Neural cell (in vitro differentiated cells): ENCODE data around the gene TRMT11. TPM values are rescaled to one million over a fixed set of nuclear protein-coding genes. Genes with fewer than 3 reads are reported as not detected.
"Not testable (repeated sequence)": the region's sequence is repeated elsewhere in the genome, so short reads cannot be mapped to it uniquely, and the experiment has no call there.

Experiments
- H2AFZ ChIP-seq: fragments of 200-600, 300-800 bp; sonication (generic), shearing (Covaris generic); 2 replicates; pipeline ENCODE4 v1.6.0; 2014; ENCODE audit warnings: low read depth, mild to moderate bottlenecking, antibody characterized with exemption, low read length, moderate library complexity
- H3F3A ChIP-seq: fragments of 200-600 bp; shearing (Covaris generic); 2 replicates; pipeline ENCODE4 v1.6.1; 2016; ENCODE audit warnings: mild to moderate bottlenecking, moderate library complexity, mixed read lengths, antibody characterized with exemption, low read length; ENCODE audit not compliant: insufficient read depth, poor library complexity, severe bottlenecking
- H3K27ac ChIP-seq: fragments of 200-600, 300-800 bp; sonication (generic), shearing (Covaris generic); 2 replicates; pipeline ENCODE4 v1.5.1; 2014; ENCODE audit warnings: mild to moderate bottlenecking, low read length, moderate library complexity
- H3K27me3 ChIP-seq: fragments of 300-800, 200-600 bp; sonication (generic), shearing (Covaris generic); 2 replicates; pipeline ENCODE4 v1.6.0; 2014; ENCODE audit warnings: mild to moderate bottlenecking, low read depth, low read length, moderate library complexity; ENCODE audit not compliant: insufficient read depth
- H3K36me3 ChIP-seq: fragments of 300-800, 200-600 bp; sonication (generic), shearing (Covaris generic); 2 replicates; pipeline ENCODE4 v1.5.1; 2014; ENCODE audit warnings: mild to moderate bottlenecking, antibody characterized with exemption, low read length, moderate library complexity; ENCODE audit not compliant: insufficient read depth
- H3K4me2 ChIP-seq: fragments of 300-800, 200-600 bp; sonication (generic), shearing (Covaris generic); 2 replicates; pipeline ENCODE4 v1.6.0; 2014; ENCODE audit warnings: mild to moderate bottlenecking, low read length
- H3K4me3 ChIP-seq: fragments of 300-800, 200-600 bp; sonication (generic), shearing (Covaris generic); 2 replicates; pipeline ENCODE4 v1.5.1; 2014; ENCODE audit warnings: mild to moderate bottlenecking, low read length, moderate library complexity
- H3K79me2 ChIP-seq: fragments of 200-600 bp; shearing (Covaris generic); replicated peaks from 2 replicates; pipeline ENCODE4 v1.6.0; 2014; ENCODE audit warnings: mild to moderate bottlenecking, low read length, moderate library complexity; ENCODE audit not compliant: insufficient read depth
- H3K9ac ChIP-seq: fragments of 300-800, 200-600 bp; sonication (generic), shearing (Covaris generic); 2 replicates; pipeline ENCODE4 v1.6.1; 2016; ENCODE audit warnings: mild to moderate bottlenecking, low read length, mixed read lengths
- H3K9me2 ChIP-seq: fragments of 200-600 bp; shearing (Covaris generic); 2 replicates; pipeline ENCODE4 v1.6.1; 2016; ENCODE audit warnings: mild to moderate bottlenecking, low read length, mixed read lengths; ENCODE audit not compliant: insufficient read depth
- H3K9me3 ChIP-seq: fragments of 200-600, 300-800 bp; sonication (generic), shearing (Covaris generic); 2 replicates; pipeline ENCODE4 v1.6.1; 2016; ENCODE audit warnings: mild to moderate bottlenecking, mixed run types, low read length, moderate library complexity, mixed read lengths
- H4K20me1 ChIP-seq: fragments of 200-600 bp; shearing (Covaris generic); 2 replicates; pipeline ENCODE4 v1.6.1; 2016; ENCODE audit warnings: mild to moderate bottlenecking, mixed run types; ENCODE audit not compliant: insufficient read depth
- CTCF ChIP-seq: fragments of 450-650 bp; IDR thresholded peaks from 2 replicates; pipeline ENCODE4 v1.5.1; 2014; ENCODE audit warnings: antibody characterized with exemption, mild to moderate bottlenecking, moderate library complexity; ENCODE audit not compliant: poor library complexity, severe bottlenecking
- EP300 ChIP-seq: fragments of 450-650 bp; conservative IDR thresholded peaks from 2 replicates; pipeline ENCODE4 v1.6.1; 2014; ENCODE audit warnings: antibody characterized with exemption, mild to moderate bottlenecking, moderate library complexity; ENCODE audit not compliant: poor library complexity, severe bottlenecking
- EZH2 ChIP-seq: fragments of 200-600, 300-800 bp; shearing (Covaris generic), sonication (generic); IDR thresholded peaks from 2 replicates; pipeline ENCODE4 v1.6.1; 2014; ENCODE audit warnings: antibody characterized with exemption, low read length, borderline replicate concordance, mild to moderate bottlenecking; ENCODE audit not compliant: insufficient read depth, poor library complexity, severe bottlenecking
- MXI1 ChIP-seq: fragments of 450-650 bp; conservative IDR thresholded peaks from 2 replicates; pipeline ENCODE4 v1.6.1; 2014; ENCODE audit warnings: antibody characterized with exemption, mild to moderate bottlenecking; ENCODE audit not compliant: poor library complexity, severe bottlenecking
- POLR2AphosphoS5 ChIP-seq: IDR thresholded peaks from 2 replicates; pipeline ENCODE4 v1.6.1; 2012
- RAD21 ChIP-seq: fragments of 450-650 bp; conservative IDR thresholded peaks from 2 replicates; pipeline ENCODE4 v1.6.1; 2014; ENCODE audit warnings: antibody characterized with exemption, mild to moderate bottlenecking, moderate library complexity
- SMC3 ChIP-seq: fragments of 450-650 bp; conservative IDR thresholded peaks from 2 replicates; pipeline ENCODE4 v1.6.1; 2014; ENCODE audit warnings: antibody characterized with exemption, mild to moderate bottlenecking, moderate library complexity; ENCODE audit not compliant: poor library complexity
- TAF1 ChIP-seq: IDR thresholded peaks from 2 replicates; pipeline ENCODE4 v1.6.1; 2012; ENCODE audit warnings: low read depth
- polyA plus RNA-seq: library from polyadenylated mRNA; depleted of rRNA; stranded (reverse); fragments of >200 nt; gene quantifications from 2 replicates; pipeline ENCODE4 v1.2.3, GENCODE V29; 2014
- TF ChIP-seq, protein P1 (sequence below): IDR thresholded peaks from 2 replicates; pipeline ENCODE4 v1.6.1; 2012; ENCODE audit warnings: borderline replicate concordance

TRMT11 gene
- polyA plus RNA-seq, 1 donor from 2014 or later: 37.6 TPM

DNA sequence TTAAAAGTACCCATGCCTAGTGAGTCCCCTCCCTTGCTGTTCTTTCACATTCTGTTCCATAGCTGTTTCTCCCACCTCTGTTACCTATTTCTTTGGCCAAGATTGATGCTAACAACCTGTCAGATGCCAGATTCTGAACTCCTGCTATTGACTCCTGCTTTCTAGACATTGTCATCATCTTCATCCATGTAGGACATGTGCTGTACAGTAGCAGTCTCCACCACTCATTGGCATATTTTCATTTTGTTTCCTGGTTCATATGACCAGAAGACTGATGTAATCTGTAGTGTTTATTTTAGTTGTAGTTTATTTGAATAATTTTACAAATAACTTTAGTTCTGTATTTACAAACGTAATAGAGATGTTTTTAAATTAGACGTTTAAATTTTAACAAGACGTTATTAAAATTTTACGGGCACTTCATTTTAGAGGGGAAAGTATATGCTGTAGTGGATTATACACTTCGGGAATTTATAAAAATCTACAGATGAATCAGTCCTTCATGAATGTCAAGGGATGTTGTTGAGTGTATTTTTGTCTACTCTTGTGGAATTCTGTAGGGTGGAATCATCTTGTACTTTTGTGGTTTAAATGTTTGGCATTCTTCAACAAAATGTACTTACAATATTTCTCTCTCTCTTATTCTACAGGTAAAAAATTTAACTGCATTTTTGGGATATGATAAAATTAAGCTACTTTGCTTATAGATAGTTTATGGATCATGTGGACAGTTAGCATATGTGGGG is 34.1 kb downstream of the TRMT11 start:
- H3K9ac ChIP-seq: no peak overlapping the region
- peaks cover 4% of the 10 kb centered on the region for H3K36me3 ChIP-seq
- H3K27ac ChIP-seq: no peak overlapping the region
- H3K79me2 ChIP-seq: no peaks in the 10 kb centered on the region
- H3F3A ChIP-seq: no peaks in the 10 kb centered on the region
- H3K9me2 ChIP-seq: no peaks in the 10 kb centered on the region
- no peaks in the 10 kb centered on the region for H3K9me3 ChIP-seq
- no peaks in the 10 kb centered on the region for H4K20me1 ChIP-seq
- no peak for TF ChIP-seq SMC3
- no peak for TF ChIP-seq MXI1
- no peaks in the 10 kb centered on the region for H3K27me3 ChIP-seq
- no peak overlapping the region for H3K4me2 ChIP-seq
- no peak overlapping the region for H3K4me3 ChIP-seq
- no peak overlapping the region for H2AFZ ChIP-seq

DNA sequence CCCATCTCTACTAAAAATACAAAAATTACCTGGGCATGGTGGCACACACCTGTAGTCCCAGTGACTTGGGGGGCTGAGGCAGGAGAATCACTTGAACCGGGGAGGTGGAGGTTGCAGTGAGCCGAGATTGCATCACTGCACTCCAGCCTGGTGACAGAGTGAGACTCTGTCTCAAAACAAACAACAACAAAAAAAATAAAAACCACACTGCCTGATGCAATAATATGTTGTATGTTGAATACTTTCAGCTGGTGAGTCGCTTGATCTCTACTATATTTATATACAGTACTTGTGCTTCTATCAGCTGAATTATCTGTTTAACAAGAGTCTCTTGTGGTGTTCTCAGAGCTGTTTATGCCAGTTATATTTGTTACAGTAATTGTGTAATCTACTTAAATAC is 37.1 kb downstream of the TRMT11 start:
- not testable (repeated sequence) for H3K9ac ChIP-seq, H3K9me2 ChIP-seq, H3K79me2 ChIP-seq, H3K4me2 ChIP-seq, H2AFZ ChIP-seq, H3F3A ChIP-seq, H3K4me3 ChIP-seq, H4K20me1 ChIP-seq, H3K36me3 ChIP-seq, H3K27ac ChIP-seq, H3K27me3 ChIP-seq, H3K9me3 ChIP-seq

- H3F3A ChIP-seq: no peaks in the 10 kb centered on the region
- TF ChIP-seq RAD21 (no peak), EP300 (no peak), SMC3 (no peak), POLR2AphosphoS5 (no peak), CTCF (no peak), MXI1 (no peak), EZH2 (no peak), TAF1 (no peak)
- TF ChIP-seq, protein P1, sequence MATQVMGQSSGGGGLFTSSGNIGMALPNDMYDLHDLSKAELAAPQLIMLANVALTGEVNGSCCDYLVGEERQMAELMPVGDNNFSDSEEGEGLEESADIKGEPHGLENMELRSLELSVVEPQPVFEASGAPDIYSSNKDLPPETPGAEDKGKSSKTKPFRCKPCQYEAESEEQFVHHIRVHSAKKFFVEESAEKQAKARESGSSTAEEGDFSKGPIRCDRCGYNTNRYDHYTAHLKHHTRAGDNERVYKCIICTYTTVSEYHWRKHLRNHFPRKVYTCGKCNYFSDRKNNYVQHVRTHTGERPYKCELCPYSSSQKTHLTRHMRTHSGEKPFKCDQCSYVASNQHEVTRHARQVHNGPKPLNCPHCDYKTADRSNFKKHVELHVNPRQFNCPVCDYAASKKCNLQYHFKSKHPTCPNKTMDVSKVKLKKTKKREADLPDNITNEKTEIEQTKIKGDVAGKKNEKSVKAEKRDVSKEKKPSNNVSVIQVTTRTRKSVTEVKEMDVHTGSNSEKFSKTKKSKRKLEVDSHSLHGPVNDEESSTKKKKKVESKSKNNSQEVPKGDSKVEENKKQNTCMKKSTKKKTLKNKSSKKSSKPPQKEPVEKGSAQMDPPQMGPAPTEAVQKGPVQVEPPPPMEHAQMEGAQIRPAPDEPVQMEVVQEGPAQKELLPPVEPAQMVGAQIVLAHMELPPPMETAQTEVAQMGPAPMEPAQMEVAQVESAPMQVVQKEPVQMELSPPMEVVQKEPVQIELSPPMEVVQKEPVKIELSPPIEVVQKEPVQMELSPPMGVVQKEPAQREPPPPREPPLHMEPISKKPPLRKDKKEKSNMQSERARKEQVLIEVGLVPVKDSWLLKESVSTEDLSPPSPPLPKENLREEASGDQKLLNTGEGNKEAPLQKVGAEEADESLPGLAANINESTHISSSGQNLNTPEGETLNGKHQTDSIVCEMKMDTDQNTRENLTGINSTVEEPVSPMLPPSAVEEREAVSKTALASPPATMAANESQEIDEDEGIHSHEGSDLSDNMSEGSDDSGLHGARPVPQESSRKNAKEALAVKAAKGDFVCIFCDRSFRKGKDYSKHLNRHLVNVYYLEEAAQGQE: no peak
- no peak overlapping the region for H3K9ac ChIP-seq
- no peak overlapping the region for H3K4me2 ChIP-seq
- no peak overlapping the region for H2AFZ ChIP-seq
- H3K9me3 ChIP-seq: no peaks in the 10 kb centered on the region
- no peaks in the 10 kb centered on the region for H3K79me2 ChIP-seq
- H3K27me3 ChIP-seq: no peaks in the 10 kb centered on the region
- H3K27ac ChIP-seq: no peak overlapping the region
- H3K9me2 ChIP-seq: no peaks in the 10 kb centered on the region
- H3K36me3 ChIP-seq: peaks cover 4% of the 10 kb centered on the region
- no peak overlapping the region for H3K4me3 ChIP-seq
- no peaks in the 10 kb centered on the region for H4K20me1 ChIP-seq
Observed at GRCh38 chr6:126026001-126026400, 39.7 kb downstream of the TRMT11 start.
